ENCODE measurements around the gene HMCN1.
"Not testable (repeated sequence)": the region's sequence is repeated elsewhere in the genome, so short reads cannot be mapped to it uniquely, and the experiment has no call there.

HMCN1 gene

GRCh38 chr1:186202776-186203175, 468.6 kb downstream of the HMCN1 start:
- no peak for DNase-seq (ENCODE audit: low read depth)

GRCh38 chr1:186206048-186206570, 471.9 kb downstream of the HMCN1 start:
- no peak for DNase-seq (ENCODE audit: low read depth)

GRCh38 chr1:186207391-186208085, 473.3 kb downstream of the HMCN1 start:
- DNase-seq (ENCODE audit: low read depth) = no peak

GRCh38 chr1:186208405-186209129, 474.4 kb downstream of the HMCN1 start:
- DNase-seq (ENCODE audit: low read depth) = no peak

- DNase-seq (ENCODE audit: low read depth) = no peak
These were observed 476.1 kb downstream of the HMCN1 start for GRCh38 chr1:186210258-186210657.

GRCh38 chr1:186211583-186211982, 477.4 kb downstream of the HMCN1 start:
- DNase-seq (ENCODE audit: low read depth) = not testable (repeated sequence)

GRCh38 chr1:186212568-186213224, 478.5 kb downstream of the HMCN1 start:
- peak; percentile 93 for DNase-seq (ENCODE audit: low read depth)

- no peak for DNase-seq (ENCODE audit: low read depth)
These were observed 479.0 kb downstream of the HMCN1 start for GRCh38 chr1:186213225-186213607.

- DNase-seq (ENCODE audit: low read depth) = no peak
These were observed 480.6 kb downstream of the HMCN1 start for GRCh38 chr1:186214791-186215190.

GRCh38 chr1:186215636-186216035, 481.4 kb downstream of the HMCN1 start:
- DNase-seq (ENCODE audit: low read depth) = no peak

GRCh38 chr1:186218654-186219352, 484.6 kb downstream of the HMCN1 start:
- no peak for DNase-seq (ENCODE audit: low read depth)

- no peak for DNase-seq (ENCODE audit: low read depth)
These were observed 485.9 kb downstream of the HMCN1 start for GRCh38 chr1:186220067-186220466.

- DNase-seq (ENCODE audit: low read depth) = no peak
These were observed 486.7 kb downstream of the HMCN1 start for GRCh38 chr1:186220911-186221310.

- DNase-seq (ENCODE audit: low read depth) = no peak
These were observed 490.9 kb downstream of the HMCN1 start for GRCh38 chr1:186225096-186225495.

- DNase-seq (ENCODE audit: low read depth) = no peak
These were observed 494.6 kb downstream of the HMCN1 start for GRCh38 chr1:186228749-186229148.

GRCh38 chr1:186231861-186232436, 497.8 kb downstream of the HMCN1 start:
- DNase-seq (ENCODE audit: low read depth) = no peak

GRCh38 chr1:186234976-186235686, 500.9 kb downstream of the HMCN1 start:
- no peak for DNase-seq (ENCODE audit: low read depth)

- DNase-seq (ENCODE audit: low read depth) = no peak
These were observed 501.5 kb downstream of the HMCN1 start for GRCh38 chr1:186235696-186236095.

- DNase-seq (ENCODE audit: low read depth) = peak; percentile 88
These were observed 502.7 kb downstream of the HMCN1 start for GRCh38 chr1:186236921-186237320.

GRCh38 chr1:186239171-186239570, 505.0 kb downstream of the HMCN1 start:
- DNase-seq (ENCODE audit: low read depth) = no peak

GRCh38 chr1:186240436-186240835, 506.2 kb downstream of the HMCN1 start:
- no peak for DNase-seq (ENCODE audit: low read depth)
